GM12878 (cell line): ENCODE measurements around the gene ZMYND15. TPM values are rescaled to one million over a fixed set of nuclear protein-coding genes. Genes with fewer than 3 reads are reported as not detected.

Experiments used
- ATAC-seq: fragments of 200-7000 bp; cut with Tn5 transposase; 3 replicates; pipeline ENCODE4 v1.9.1; 2020; ENCODE audit warnings: mild to moderate bottlenecking, moderate library complexity
- Bru-seq: library from RNA; stranded (reverse); fragments of 400-500 nt; gene quantifications from one replicate; lab custom pipeline; 2021; lab: Mats Ljungman, UMichigan
- BruChase-seq, 2 experiments: library from RNA; stranded (reverse); fragments of 400-500 nt; gene quantifications; one replicate each; lab custom pipeline; 2021; lab: Mats Ljungman, UMichigan
- BruUV-seq: library from RNA; stranded (reverse); fragments of 400-500 nt; replicated peaks from 2 replicates; lab custom pipeline; 2021; lab: Mats Ljungman, UMichigan
- CTCF ChIA-PET: fragments of 300-600 bp; sonication (Branson Sonifier 250); formaldehyde crosslinking; extraction: SDS; loops from one replicate; lab custom pipeline; 2021; ENCODE audit warnings: inconsistent platforms; lab: Yijun Ruan, JAX
- POLR2A ChIA-PET: fragments of 350-600 bp; formaldehyde crosslinking; extraction: SDS; loops from one replicate; lab custom pipeline; 2021; ENCODE audit warnings: inconsistent platforms; lab: Charles Lee
- RAD21 ChIA-PET: fragments of 300-600 bp; sonication (Branson Sonifier 250); formaldehyde crosslinking; loops from one replicate; lab custom pipeline; 2023; ENCODE audit warnings: antibody characterized with exemption; ENCODE audit not compliant: unreplicated experiment; lab: Charles Lee
- SMC1A ChIA-PET: fragments of 300-600 bp; sonication (Branson Sonifier 250); formaldehyde crosslinking; loops from one replicate; lab custom pipeline; 2023; ENCODE audit not compliant: unreplicated experiment, uncharacterized antibody; lab: Charles Lee
- DNase-seq: peaks from one replicate; pipeline ENCODE4 v3.0.0-alpha.2; 2011; ENCODE audit warnings: low read depth, low spot score
- FAIRE-seq: peaks from 3 replicates; lab custom pipeline; 2011; peaks lifted over from hg19 to GRCh38; lab: Jason Lieb, UNC
- H2AFZ ChIP-seq: 2 replicates; pipeline ENCODE4 v1.6.0; 2011; ENCODE audit warnings: low read depth, low read length, control low read depth; ENCODE audit not compliant: control insufficient read depth
- H3K27ac ChIP-seq: 2 replicates; pipeline ENCODE4 v1.5.1; 2011; ENCODE audit warnings: control low read depth; ENCODE audit not compliant: control insufficient read depth, insufficient read depth
- H3K27me3 ChIP-seq, 2 experiments: replicated peaks in 1 of 2; 2 replicates each; pipeline versions ENCODE4 v1.6.0 to v1.6.1; 2011; ENCODE audit warnings: low read length in 1 of 2; ENCODE audit not compliant: control insufficient read depth in 2 of 2, insufficient read depth in 2 of 2
- H3K36me3 ChIP-seq, 2 experiments: 2 replicates each; pipeline ENCODE4 v1.5.1; 2011; ENCODE audit warnings: low read length in 1 of 2; ENCODE audit not compliant: control insufficient read depth in 2 of 2, insufficient read depth in 2 of 2
- H3K4me1 ChIP-seq: 2 replicates; pipeline ENCODE4 v1.6.1; 2011; ENCODE audit warnings: mild to moderate bottlenecking, low read length, moderate library complexity, mixed read lengths; ENCODE audit not compliant: control insufficient read depth, insufficient read depth
- H3K4me2 ChIP-seq: 2 replicates; pipeline ENCODE4 v1.6.0; 2011; ENCODE audit warnings: control low read depth; ENCODE audit not compliant: control insufficient read depth, insufficient read depth
- H3K4me3 ChIP-seq: fragments of 200-600 bp; sonication (generic); 2 replicates; pipeline ENCODE4 v1.5.1; 2016
- H3K79me2 ChIP-seq: 2 replicates; pipeline ENCODE4 v1.6.0; 2011; ENCODE audit warnings: low read length; ENCODE audit not compliant: control insufficient read depth, insufficient read depth
- H3K9ac ChIP-seq: 2 replicates; pipeline ENCODE4 v1.8.0; 2011; ENCODE audit warnings: low read length, control low read depth, mixed read lengths; ENCODE audit not compliant: control insufficient read depth, insufficient read depth
- H3K9me3 ChIP-seq: replicated peaks from 3 replicates; pipeline ENCODE4 v1.5.1; 2011; ENCODE audit warnings: mild to moderate bottlenecking, low read length; ENCODE audit not compliant: control insufficient read depth, insufficient read depth
- H4K20me1 ChIP-seq: 2 replicates; pipeline ENCODE4 v1.6.0; 2011; ENCODE audit not compliant: control insufficient read depth, insufficient read depth
- BACH1 ChIP-seq: fragments of 450-650 bp; IDR thresholded peaks from 2 replicates; pipeline ENCODE4 v1.6.1; 2017; ENCODE audit warnings: mild to moderate bottlenecking, borderline replicate concordance
- BCLAF1 ChIP-seq: fragments of 450-650 bp; IDR thresholded peaks from 2 replicates; pipeline ENCODE4 v1.6.1; 2017; ENCODE audit warnings: antibody characterized with exemption, mild to moderate bottlenecking, moderate library complexity
- CREM ChIP-seq: IDR thresholded peaks from 2 replicates; pipeline ENCODE4 v1.6.1; 2014; ENCODE audit warnings: antibody characterized with exemption, low read depth
- DPF2 ChIP-seq: fragments of 450-650 bp; IDR thresholded peaks from 2 replicates; pipeline ENCODE4 v1.6.1; 2017; ENCODE audit warnings: mild to moderate bottlenecking
- EED ChIP-seq: sonication (generic); IDR thresholded peaks from 2 replicates; pipeline ENCODE4 v1.6.1; 2016; ENCODE audit warnings: antibody characterized with exemption, low read depth
- FOS ChIP-seq: IDR thresholded peaks from 3 replicates; pipeline ENCODE4 v1.6.1; 2011; ENCODE audit warnings: borderline replicate concordance; ENCODE audit not compliant: insufficient read length; ENCODE audit errors: extremely low read depth
- GATAD2B ChIP-seq: fragments of 450-650 bp; conservative IDR thresholded peaks from 2 replicates; pipeline ENCODE4 v1.6.1; 2017; ENCODE audit warnings: low read depth, mild to moderate bottlenecking, moderate library complexity
- LARP7 ChIP-seq: fragments of 450-650 bp; IDR thresholded peaks from 2 replicates; pipeline ENCODE4 v1.6.1; 2017; ENCODE audit warnings: mild to moderate bottlenecking
- SMARCA5 ChIP-seq: fragments of 450-650 bp; IDR thresholded peaks from 2 replicates; pipeline ENCODE4 v1.6.1; 2017; ENCODE audit warnings: mild to moderate bottlenecking
- TAF1 ChIP-seq: IDR thresholded peaks from 2 replicates; pipeline ENCODE4 v1.6.1; 2011; ENCODE audit warnings: mild to moderate bottlenecking, low read depth, low read length, borderline replicate concordance
- TCF3 ChIP-seq: IDR thresholded peaks from 2 replicates; pipeline ENCODE4 v1.6.1; 2012; ENCODE audit warnings: low read depth, mild to moderate bottlenecking, low read length, borderline replicate concordance; ENCODE audit not compliant: insufficient read depth
- whole genome bisulfite sequencing: methylation state at CpG from one replicate; pipeline ENCODE4 v1.1.6; 2016; ENCODE audit warnings: low lambda C conversion rate; ENCODE audit not compliant: insufficient replicate concordance, insufficient coverage; ENCODE audit errors: missing lambda C conversion rate; 5-methylcytosine and 5-hydroxymethylcytosine counted together
- in situ Hi-C: fragments of 300-500 bp; cut with MboI; formaldehyde crosslinking; loops from 9 replicates; pipeline ENCODE4 v1.14.3; 2018; ENCODE audit warnings: mixed read lengths
- intact Hi-C: fragments of 100-400 bp; cut with micrococcal nuclease; formaldehyde crosslinking; loops from one replicate; pipeline ENCODE4 v1.14.2; 2022; ENCODE audit not compliant: unreplicated experiment
- long read RNA-seq, 2 experiments: library from polyadenylated mRNA; unstranded; transcript quantifications; one replicate each; pipeline ENCODE4 v2.0.0, GENCODE V29; 2019 to 2020
- polyA minus RNA-seq, 3 experiments: library from RNA; depleted of rRNA, polyadenylated mRNA; stranded (reverse); fragments of >200 nt; gene quantifications; 2 replicates each; pipeline ENCODE4 v1.2.3, GENCODE V29; 2011
- polyA plus RNA-seq, 11 experiments: library from polyadenylated mRNA; depleted of rRNA in 4 of 11; unstranded in 6 of 11; stranded (reverse) in 5 of 11; fragments of >200 nt; fragmentation: Nextera tagmentation in 4 of 11; fragmentation: Illumina TruSeq in 1 of 11; extraction: Ambion mirVana in 4 of 11; extraction: Trizol in 1 of 11; gene quantifications; 1 replicate in 1 of 11; 2 replicates in 10 of 11; pipeline versions ENCODE4 v1.2.1 to v1.2.3, GENCODE V29; 2011 to 2016; ENCODE audit warnings: inconsistent platforms in 2 of 11, missing spikeins in 2 of 11, low read depth in 1 of 11
- total RNA-seq, 4 experiments: library from RNA; depleted of rRNA in 3 of 4; stranded (reverse); fragments of >200 nt in 3 of 4; fragmentation: Illumina TruSeq in 1 of 4; extraction: Trizol in 1 of 4; gene quantifications; 2 replicates each; pipeline versions ENCODE4 v1.2.1 to v1.2.3, GENCODE V29; 2013 to 2021
- TF ChIP-seq, protein P1 (sequence below): IDR thresholded peaks from 2 replicates; pipeline ENCODE4 v1.6.1; 2012; ENCODE audit warnings: low read depth, low read length, improper control_type of control experiment

ZMYND15 gene, protein sequence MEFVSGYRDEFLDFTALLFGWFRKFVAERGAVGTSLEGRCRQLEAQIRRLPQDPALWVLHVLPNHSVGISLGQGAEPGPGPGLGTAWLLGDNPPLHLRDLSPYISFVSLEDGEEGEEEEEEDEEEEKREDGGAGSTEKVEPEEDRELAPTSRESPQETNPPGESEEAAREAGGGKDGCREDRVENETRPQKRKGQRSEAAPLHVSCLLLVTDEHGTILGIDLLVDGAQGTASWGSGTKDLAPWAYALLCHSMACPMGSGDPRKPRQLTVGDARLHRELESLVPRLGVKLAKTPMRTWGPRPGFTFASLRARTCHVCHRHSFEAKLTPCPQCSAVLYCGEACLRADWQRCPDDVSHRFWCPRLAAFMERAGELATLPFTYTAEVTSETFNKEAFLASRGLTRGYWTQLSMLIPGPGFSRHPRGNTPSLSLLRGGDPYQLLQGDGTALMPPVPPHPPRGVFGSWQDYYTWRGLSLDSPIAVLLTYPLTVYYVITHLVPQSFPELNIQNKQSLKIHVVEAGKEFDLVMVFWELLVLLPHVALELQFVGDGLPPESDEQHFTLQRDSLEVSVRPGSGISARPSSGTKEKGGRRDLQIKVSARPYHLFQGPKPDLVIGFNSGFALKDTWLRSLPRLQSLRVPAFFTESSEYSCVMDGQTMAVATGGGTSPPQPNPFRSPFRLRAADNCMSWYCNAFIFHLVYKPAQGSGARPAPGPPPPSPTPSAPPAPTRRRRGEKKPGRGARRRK
- total RNA-seq (2013; cell fraction: nucleolus; rRNA removed) = 0.21 TPM in 1 of 2 replicates, not detected in the other
- not detected in 2 replicates for total RNA-seq (2014; rRNA removed)
- 0.04 and 0.05 TPM in 2 replicates for total RNA-seq (2014; rRNA removed; fragmentation: Illumina TruSeq; extraction: Trizol)
- total RNA-seq (2021) = 0.08 and 0.11 TPM in 2 replicates
- not detected for polyA plus RNA-seq (2011; ENCODE audit: low read depth)
- 0.04 TPM in 1 of 2 replicates, not detected in the other for polyA plus RNA-seq (2011; rRNA removed)
- 0.03 and 0.10 TPM in 2 replicates for polyA plus RNA-seq (2011; cell fraction: cytosol; rRNA removed)
- 0.07 and 0.40 TPM in 2 replicates for polyA plus RNA-seq (2011; cell fraction: nucleus; rRNA removed)
- not detected in 2 replicates for polyA plus RNA-seq (2012)
- 0.03 TPM in 1 of 2 replicates, not detected in the other for polyA plus RNA-seq (2014; fragmentation: Illumina TruSeq; extraction: Trizol)
- polyA plus RNA-seq (2014; fragmentation: Nextera tagmentation; extraction: Ambion mirVana) = not detected
- polyA plus RNA-seq (2014; rRNA removed) = 0.17 and 0.19 TPM in 2 replicates
- under 1 TPM in 1 of 2 experiments, not detected in 1; 0.07 TPM for polyA plus RNA-seq (2016; fragmentation: Nextera tagmentation; extraction: Ambion mirVana)
- polyA minus RNA-seq (2011; rRNA and poly(A)+ RNA removed) = not detected in 2 replicates
- not detected in 2 replicates for polyA minus RNA-seq (2011; cell fraction: cytosol; rRNA and poly(A)+ RNA removed)
- polyA minus RNA-seq (2011; cell fraction: nucleus; rRNA and poly(A)+ RNA removed) = not detected in 2 replicates
- Bru-seq, nascent RNA = not detected
- percentile 22 among the genes with signal in this experiment for BruChase-seq, experiment 1, labeled RNA remaining after a 6-hour chase
- percentile 11 among the genes with signal in this experiment for BruChase-seq, experiment 2, labeled RNA remaining after a 2-hour chase
- long read RNA-seq, experiment 1 = 0 reads
- long read RNA-seq, experiment 2 = 0 reads

DNA sequence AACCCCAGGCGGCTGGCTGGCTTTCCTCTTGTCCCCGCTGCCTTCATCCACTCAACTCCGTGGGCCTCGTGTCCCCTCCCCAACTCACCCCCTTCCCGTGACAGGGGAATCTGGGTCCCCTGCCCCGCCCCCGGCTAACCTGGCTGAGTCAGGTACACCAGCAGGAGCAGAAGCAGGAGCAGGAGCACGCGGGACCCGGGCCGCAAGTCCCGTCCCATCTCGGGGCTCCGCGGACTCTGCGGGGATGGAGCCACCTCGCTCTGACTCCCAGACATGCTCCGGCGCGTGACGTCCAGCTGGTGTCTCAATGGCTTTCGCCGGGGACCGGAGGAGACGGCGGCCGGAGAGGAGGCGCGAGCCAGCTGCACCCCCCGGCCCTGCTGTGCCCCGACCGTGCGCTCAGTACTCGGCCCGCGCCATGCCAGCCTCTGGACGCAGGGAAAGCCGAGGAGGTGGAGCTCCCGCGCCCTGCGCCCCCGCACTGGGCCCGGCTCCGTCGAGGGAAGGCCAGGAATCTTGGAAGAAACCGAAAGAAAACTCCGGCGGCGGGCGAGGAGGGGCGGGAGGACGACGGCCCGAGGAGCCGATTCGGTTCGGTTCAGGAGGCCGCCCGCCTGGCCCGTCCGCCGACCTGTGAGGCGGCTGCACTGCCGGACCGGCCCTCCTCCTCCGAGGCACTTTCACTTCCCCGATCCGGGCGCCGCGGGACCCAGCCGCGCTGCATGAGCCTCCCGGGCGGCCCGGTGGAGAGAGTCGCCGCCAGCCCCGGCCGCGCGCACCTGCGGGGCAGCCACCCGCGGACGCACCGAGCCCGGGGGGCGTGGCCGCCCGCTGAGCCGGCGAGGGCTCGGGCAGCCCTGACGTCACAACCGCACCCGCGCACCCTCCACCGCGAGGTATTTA, at the start of gene ZMYND15, which contains the start of gene CXCL16:
Gene ZMYND15 (plus strand): TSS at position 712 of the 903 bp plus-strand sequence. CDS start 716 bp downstream, outside the sequence.
Gene CXCL16 (minus strand): TSS at position 807 of the 903 bp plus-strand sequence. CDS start 589 bp downstream, at position 218.
- peak within 1 kb of the TSS; percentile 72 for H3K4me3 ChIP-seq
- DNase-seq = no peak
- no TSS peak for BruUV-seq
- peak within 1 kb of the TSS; percentile 95 for H3K4me2 ChIP-seq
- H3K27me3 ChIP-seq = peaks cover 10 to 15% of the 10 kb centered on the region in 2 experiments
- WGBS = 2% methylated on average over 97 of the region's 100 CpGs
- H3K9me3 ChIP-seq = no peaks in the 10 kb centered on the region
- FAIRE-seq = no peak
- in situ Hi-C loops = no loop called here
- RAD21 ChIA-PET = no interaction called here
- peak; percentile 92 for ATAC-seq
- H3K9ac ChIP-seq = peak within 1 kb of the TSS; percentile 27; the same call in 1 of the 2 replicates
- H3K27ac ChIP-seq = no peak within 1 kb of the TSS
- SMC1A ChIA-PET = no interaction called here
- POLR2A ChIA-PET = no interaction called here
- H4K20me1 ChIP-seq = no peaks in the 10 kb centered on the region
- no peaks in the 10 kb centered on the region for H3K79me2 ChIP-seq
- no peaks in the 10 kb centered on the region for H3K36me3 ChIP-seq
- peaks cover 3% of the 10 kb centered on the region; the same call in 1 of the 2 replicates for H3K4me1 ChIP-seq
- CTCF ChIA-PET = interaction anchor here (0.6 to 1.1 kb wide), 3 partner anchors 31 to 320 kb away, joined by 3 read pairs; partner anchors contain the start of gene CHRNE
- intact Hi-C loops = loop anchor here (10.0 kb wide), 1 partner anchor 45 kb away; the partner anchor contains the start of genes GLTPD2 and VMO1
- peak within 1 kb of the TSS; percentile 62 for H2AFZ ChIP-seq
- TF ChIP-seq BCLAF1 (no peak), TCF3 (0 out of 2 replicates have a peak, but pooled peaks have one; percentile 14), TAF1 (no peak), FOS (no peak), CREM (0 out of 2 replicates have a peak, but pooled peaks have one; percentile 29), BACH1 (0 out of 2 replicates have a peak, but pooled peaks have one; percentile 49), EED (no peak), SMARCA5 (peak; percentile 44; the same call in 1 of the 2 replicates), DPF2 (peak; percentile 80), LARP7 (peak; percentile 63; the same call in 1 of the 2 replicates), GATAD2B (peak; percentile 36; the same call in 1 of the 2 replicates)
- TF ChIP-seq, protein P1, sequence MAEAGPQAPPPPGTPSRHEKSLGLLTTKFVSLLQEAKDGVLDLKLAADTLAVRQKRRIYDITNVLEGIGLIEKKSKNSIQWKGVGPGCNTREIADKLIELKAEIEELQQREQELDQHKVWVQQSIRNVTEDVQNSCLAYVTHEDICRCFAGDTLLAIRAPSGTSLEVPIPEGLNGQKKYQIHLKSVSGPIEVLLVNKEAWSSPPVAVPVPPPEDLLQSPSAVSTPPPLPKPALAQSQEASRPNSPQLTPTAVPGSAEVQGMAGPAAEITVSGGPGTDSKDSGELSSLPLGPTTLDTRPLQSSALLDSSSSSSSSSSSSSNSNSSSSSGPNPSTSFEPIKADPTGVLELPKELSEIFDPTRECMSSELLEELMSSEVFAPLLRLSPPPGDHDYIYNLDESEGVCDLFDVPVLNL = no peak
